Stimulated activated naive CD4-positive, alpha-beta T cell treated with Interleukin-2 at 50 U/mL for 16 hours (primary cell): ENCODE results near the gene TMEM88.

Experiments
- DNase-seq: peaks from one replicate; lab custom pipeline; 2025; lab: John Stamatoyannopoulos, UW

Gene TMEM88

GRCh38 chr17:7833011-7833794 is 21.7 kb upstream of the TMEM88 start:
- DNase-seq = no peak

- DNase-seq = peak; percentile 91
Measured at GRCh38 chr17:7833795-7834541, 20.9 kb upstream of the TMEM88 start, which contains the start of gene KDM6B. TSS of gene KDM6B (plus strand) at chr17:7834217. CDS start at chr17:7845555, 11,338 bp downstream.

- peak; percentile 56 for DNase-seq
Measured at GRCh38 chr17:7834542-7834956, 20.3 kb upstream of the TMEM88 start.

- DNase-seq = peak; percentile 88
Measured at GRCh38 chr17:7834957-7835813, 19.7 kb upstream of the TMEM88 start.

GRCh38 chr17:7835814-7836595 is 18.9 kb upstream of the TMEM88 start:
- DNase-seq = peak; percentile 54

GRCh38 chr17:7836596-7837407 is 18.1 kb upstream of the TMEM88 start:
- DNase-seq = peak; percentile 73

GRCh38 chr17:7837408-7838088 is 17.3 kb upstream of the TMEM88 start:
- DNase-seq = no peak

- DNase-seq = no peak
Measured at GRCh38 chr17:7838090-7839075, 16.5 kb upstream of the TMEM88 start.

- no peak for DNase-seq
Measured at GRCh38 chr17:7839190-7839875, 15.5 kb upstream of the TMEM88 start.

GRCh38 chr17:7839876-7840261 is 15.0 kb upstream of the TMEM88 start:
- no peak for DNase-seq

- DNase-seq = no peak
Measured at GRCh38 chr17:7840441-7840840, 14.4 kb upstream of the TMEM88 start.

GRCh38 chr17:7840875-7841274 is 14.0 kb upstream of the TMEM88 start:
- no peak for DNase-seq

- peak; percentile 95 for DNase-seq
Measured at GRCh38 chr17:7841396-7841914, 13.4 kb upstream of the TMEM88 start.

GRCh38 chr17:7841915-7842379 is 12.9 kb upstream of the TMEM88 start:
- DNase-seq = peak; percentile 87

GRCh38 chr17:7842380-7843256 is 12.2 kb upstream of the TMEM88 start:
- peak; percentile 99 for DNase-seq

- DNase-seq = no peak
Measured at GRCh38 chr17:7843257-7843535, 11.7 kb upstream of the TMEM88 start.
